Measurements from ENCODE around the gene LAYN. TPM values are rescaled to one million over a fixed set of nuclear protein-coding genes. Genes with fewer than 3 reads are reported as not detected.

LAYN gene
- total and polyA plus RNA-seq, 2 of the 13 experiments (the other 11 are each of a cell fraction or from before 2014, with no cell fraction given), result 0.17 TPM; not detected in 1

DNA sequence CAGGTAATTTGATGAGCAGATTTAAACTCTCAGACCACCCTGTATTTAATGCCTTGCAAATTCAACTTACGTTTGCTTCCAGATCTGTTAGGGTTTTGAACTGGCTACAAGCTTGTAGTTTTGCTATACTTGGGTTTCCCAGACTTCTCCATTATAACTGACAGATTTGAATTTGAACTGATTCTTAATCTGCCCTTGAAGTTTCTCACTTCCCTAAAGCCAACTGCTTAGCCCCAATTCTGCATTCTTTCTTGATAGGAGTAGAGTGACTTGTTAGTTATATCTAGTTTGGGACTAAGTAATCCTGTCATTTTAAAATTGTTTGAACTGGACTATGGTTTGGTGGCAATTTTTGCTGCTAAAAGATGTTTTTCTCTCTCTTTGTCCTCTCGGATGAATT is 9.7 kb downstream of the LAYN start:
- Histone ChIP-seq H3K4me1 (ENCODE audit: insufficient read depth, low read length) (no peaks in the 10 kb centered on the region), H3K9ac (ENCODE audit: insufficient read depth, low read depth, low read length) (no peak overlapping the region), H3K27ac (ENCODE audit: extremely low read length, insufficient read depth, low read length) (no peak overlapping the region), H3K4me2 (ENCODE audit: low read depth, low read length) (no peak overlapping the region), H3K36me3 (replicated peaks in 1 of 2; ENCODE audit: control insufficient read depth in 1 of 2, insufficient read depth in 2 of 2, low read length in 2 of 2) (no peaks in the 10 kb centered on the region), H3K4me3 (replicated peaks in 1 of 3; ENCODE audit: insufficient read depth in 1 of 3, low read depth in 2 of 3, low read length in 3 of 3) (no peak overlapping the region), H3K9me3 (ENCODE audit: low read length) (no peaks in the 10 kb centered on the region), H3K27me3 (ENCODE audit: control insufficient read depth in 1 of 2, insufficient read depth in 2 of 2, low read length in 2 of 2) (peaks cover 0 to 27% of the 10 kb centered on the region in 2 experiments; a peak in 2 of 5 replicates), H2AFZ (ENCODE audit: low read length) (no peak overlapping the region), H3K79me2 (ENCODE audit: insufficient read depth, low read length) (no peaks in the 10 kb centered on the region), H4K20me1 (ENCODE audit: insufficient read depth, low read length) (no peaks in the 10 kb centered on the region)
- no peak for ATAC-seq
- CTCF ChIA-PET (ENCODE audit: low intra/inter-chr PET ratio, low total read pairs), result no interaction called here
- WGBS (ENCODE audit: low lambda C conversion rate), result 28% methylated on average over 2 of the region's 2 CpGs
- POLR2A ChIA-PET, result no interaction called here
- DNase-seq (ENCODE audit: low spot score), result no peak
- no TSS peak for BruUV-seq (replicated peaks)
- intact Hi-C loops (cut with micrococcal nuclease; ENCODE audit: unreplicated experiment) (no loop called here), in situ Hi-C loops (cut with HindIII; ENCODE audit: extremely low pct_ligation_motif_present, low pct_unique_long_range_greater_than_20kb) (no loop called here)
- FAIRE-seq, result no peak
- no peak for TF ChIP-seq NR2F6 (IDR thresholded peaks at IDR 0.05)
- no peak for TF ChIP-seq NR2F6 (CRISPR knock-in tag; IDR thresholded peaks at IDR 0.05)
- TF ChIP-seq KMT2A (CRISPR knock-in tag; IDR thresholded peaks at IDR 0.05), result no peak
- no peak for TF ChIP-seq BRCA1 (CRISPR knock-in tag; IDR thresholded peaks at IDR 0.05)
- TF ChIP-seq JARID2 (CRISPR knock-in tag; IDR thresholded peaks at IDR 0.05; ENCODE audit: insufficient replicate concordance), result no peak
- TF ChIP-seq, protein P1, sequence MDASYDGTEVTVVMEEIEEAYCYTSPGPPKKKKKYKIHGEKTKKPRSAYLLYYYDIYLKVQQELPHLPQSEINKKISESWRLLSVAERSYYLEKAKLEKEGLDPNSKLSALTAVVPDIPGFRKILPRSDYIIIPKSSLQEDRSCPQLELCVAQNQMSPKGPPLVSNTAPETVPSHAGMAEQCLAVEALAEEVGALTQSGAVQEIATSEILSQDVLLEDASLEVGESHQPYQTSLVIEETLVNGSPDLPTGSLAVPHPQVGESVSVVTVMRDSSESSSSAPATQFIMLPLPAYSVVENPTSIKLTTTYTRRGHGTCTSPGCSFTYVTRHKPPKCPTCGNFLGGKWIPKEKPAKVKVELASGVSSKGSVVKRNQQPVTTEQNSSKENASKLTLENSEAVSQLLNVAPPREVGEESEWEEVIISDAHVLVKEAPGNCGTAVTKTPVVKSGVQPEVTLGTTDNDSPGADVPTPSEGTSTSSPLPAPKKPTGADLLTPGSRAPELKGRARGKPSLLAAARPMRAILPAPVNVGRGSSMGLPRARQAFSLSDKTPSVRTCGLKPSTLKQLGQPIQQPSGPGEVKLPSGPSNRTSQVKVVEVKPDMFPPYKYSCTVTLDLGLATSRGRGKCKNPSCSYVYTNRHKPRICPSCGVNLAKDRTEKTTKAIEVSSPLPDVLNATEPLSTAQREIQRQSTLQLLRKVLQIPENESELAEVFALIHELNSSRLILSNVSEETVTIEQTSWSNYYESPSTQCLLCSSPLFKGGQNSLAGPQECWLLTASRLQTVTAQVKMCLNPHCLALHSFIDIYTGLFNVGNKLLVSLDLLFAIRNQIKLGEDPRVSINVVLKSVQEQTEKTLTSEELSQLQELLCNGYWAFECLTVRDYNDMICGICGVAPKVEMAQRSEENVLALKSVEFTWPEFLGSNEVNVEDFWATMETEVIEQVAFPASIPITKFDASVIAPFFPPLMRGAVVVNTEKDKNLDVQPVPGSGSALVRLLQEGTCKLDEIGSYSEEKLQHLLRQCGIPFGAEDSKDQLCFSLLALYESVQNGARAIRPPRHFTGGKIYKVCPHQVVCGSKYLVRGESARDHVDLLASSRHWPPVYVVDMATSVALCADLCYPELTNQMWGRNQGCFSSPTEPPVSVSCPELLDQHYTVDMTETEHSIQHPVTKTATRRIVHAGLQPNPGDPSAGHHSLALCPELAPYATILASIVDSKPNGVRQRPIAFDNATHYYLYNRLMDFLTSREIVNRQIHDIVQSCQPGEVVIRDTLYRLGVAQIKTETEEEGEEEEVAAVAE (CRISPR knock-in tag; IDR thresholded peaks at IDR 0.05; ENCODE audit: borderline replicate concordance), result no peak
- TF ChIP-seq POLR2AphosphoS2 (IDR thresholded peaks at IDR 0.05; ENCODE audit: low read depth, low read length), result no peak
- TF ChIP-seq, protein P2, sequence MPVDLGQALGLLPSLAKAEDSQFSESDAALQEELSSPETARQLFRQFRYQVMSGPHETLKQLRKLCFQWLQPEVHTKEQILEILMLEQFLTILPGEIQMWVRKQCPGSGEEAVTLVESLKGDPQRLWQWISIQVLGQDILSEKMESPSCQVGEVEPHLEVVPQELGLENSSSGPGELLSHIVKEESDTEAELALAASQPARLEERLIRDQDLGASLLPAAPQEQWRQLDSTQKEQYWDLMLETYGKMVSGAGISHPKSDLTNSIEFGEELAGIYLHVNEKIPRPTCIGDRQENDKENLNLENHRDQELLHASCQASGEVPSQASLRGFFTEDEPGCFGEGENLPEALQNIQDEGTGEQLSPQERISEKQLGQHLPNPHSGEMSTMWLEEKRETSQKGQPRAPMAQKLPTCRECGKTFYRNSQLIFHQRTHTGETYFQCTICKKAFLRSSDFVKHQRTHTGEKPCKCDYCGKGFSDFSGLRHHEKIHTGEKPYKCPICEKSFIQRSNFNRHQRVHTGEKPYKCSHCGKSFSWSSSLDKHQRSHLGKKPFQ (CRISPR knock-in tag; IDR thresholded peaks at IDR 0.05; ENCODE audit: insufficient replicate concordance), result no peak
- no peak for TF ChIP-seq ZNF282 (IDR thresholded peaks at IDR 0.05; ENCODE audit: partially characterized antibody)
- TF ChIP-seq EP300 (IDR thresholded peaks at IDR 0.05; ENCODE audit: low read depth in 2 of 2, low read length in 2 of 2), result no peak
- TF ChIP-seq EP300 (CRISPR knock-in tag; IDR thresholded peaks at IDR 0.05; ENCODE audit: borderline replicate concordance), result no peak
- no peak for TF ChIP-seq ZNF143 (CRISPR knock-in tag; IDR thresholded peaks at IDR 0.05)
- no peak for TF ChIP-seq STAG1 (CRISPR knock-in tag; IDR thresholded peaks at IDR 0.05)
- TF ChIP-seq, protein P3, sequence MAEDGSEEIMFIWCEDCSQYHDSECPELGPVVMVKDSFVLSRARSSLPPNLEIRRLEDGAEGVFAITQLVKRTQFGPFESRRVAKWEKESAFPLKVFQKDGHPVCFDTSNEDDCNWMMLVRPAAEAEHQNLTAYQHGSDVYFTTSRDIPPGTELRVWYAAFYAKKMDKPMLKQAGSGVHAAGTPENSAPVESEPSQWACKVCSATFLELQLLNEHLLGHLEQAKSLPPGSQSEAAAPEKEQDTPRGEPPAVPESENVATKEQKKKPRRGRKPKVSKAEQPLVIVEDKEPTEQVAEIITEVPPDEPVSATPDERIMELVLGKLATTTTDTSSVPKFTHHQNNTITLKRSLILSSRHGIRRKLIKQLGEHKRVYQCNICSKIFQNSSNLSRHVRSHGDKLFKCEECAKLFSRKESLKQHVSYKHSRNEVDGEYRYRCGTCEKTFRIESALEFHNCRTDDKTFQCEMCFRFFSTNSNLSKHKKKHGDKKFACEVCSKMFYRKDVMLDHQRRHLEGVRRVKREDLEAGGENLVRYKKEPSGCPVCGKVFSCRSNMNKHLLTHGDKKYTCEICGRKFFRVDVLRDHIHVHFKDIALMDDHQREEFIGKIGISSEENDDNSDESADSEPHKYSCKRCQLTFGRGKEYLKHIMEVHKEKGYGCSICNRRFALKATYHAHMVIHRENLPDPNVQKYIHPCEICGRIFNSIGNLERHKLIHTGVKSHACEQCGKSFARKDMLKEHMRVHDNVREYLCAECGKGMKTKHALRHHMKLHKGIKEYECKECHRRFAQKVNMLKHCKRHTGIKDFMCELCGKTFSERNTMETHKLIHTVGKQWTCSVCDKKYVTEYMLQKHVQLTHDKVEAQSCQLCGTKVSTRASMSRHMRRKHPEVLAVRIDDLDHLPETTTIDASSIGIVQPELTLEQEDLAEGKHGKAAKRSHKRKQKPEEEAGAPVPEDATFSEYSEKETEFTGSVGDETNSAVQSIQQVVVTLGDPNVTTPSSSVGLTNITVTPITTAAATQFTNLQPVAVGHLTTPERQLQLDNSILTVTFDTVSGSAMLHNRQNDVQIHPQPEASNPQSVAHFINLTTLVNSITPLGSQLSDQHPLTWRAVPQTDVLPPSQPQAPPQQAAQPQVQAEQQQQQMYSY (CRISPR knock-in tag; IDR thresholded peaks at IDR 0.05), result no peak
